Smooth muscle cell of the brain vasculature (primary cell): Measurements from ENCODE around the gene CMC1.
"Not testable (repeated sequence)": the region's sequence is repeated elsewhere in the genome, so short reads cannot be mapped to it uniquely, and the experiment has no call there.

Experiments
- DNase-seq: peaks from one replicate; pipeline ENCODE4 v3.0.0-alpha.2; 2012; ENCODE audit warnings: low read depth, low spot score

CMC1 gene

GRCh38 chr3:28241221-28242160, at the start of gene CMC1:
Gene CMC1 (plus strand): TSS chr3:28241619. CDS start chr3:28241794, 175 bp downstream.
- peak; percentile 87 for DNase-seq

- DNase-seq, result no peak
These were observed 43.3 kb upstream of the CMC1 start for GRCh38 chr3:28198161-28198560.

GRCh38 chr3:28198974-28199373, 42.4 kb upstream of the CMC1 start:
- DNase-seq, result no peak

- not testable (repeated sequence) for DNase-seq
These were observed 41.8 kb upstream of the CMC1 start for GRCh38 chr3:28199643-28200042.

- not testable (repeated sequence) for DNase-seq
These were observed 41.0 kb upstream of the CMC1 start for GRCh38 chr3:28200366-28200848.

- no peak for DNase-seq
These were observed 34.9 kb upstream of the CMC1 start for GRCh38 chr3:28206479-28206878.

- no peak for DNase-seq
These were observed 34.3 kb upstream of the CMC1 start for GRCh38 chr3:28207000-28207733.

GRCh38 chr3:28210968-28211713, 30.3 kb upstream of the CMC1 start:
- DNase-seq, result no peak

- no peak for DNase-seq
These were observed 28.7 kb upstream of the CMC1 start for GRCh38 chr3:28212681-28213080.

- DNase-seq, result no peak
These were observed 26.0 kb upstream of the CMC1 start for GRCh38 chr3:28215407-28215806.

- no peak for DNase-seq
These were observed 23.1 kb upstream of the CMC1 start for GRCh38 chr3:28218071-28218916.

- no peak for DNase-seq
These were observed 22.6 kb upstream of the CMC1 start for GRCh38 chr3:28218917-28219198.

GRCh38 chr3:28224430-28224829, 17.0 kb upstream of the CMC1 start:
- DNase-seq, result no peak

- no peak for DNase-seq
These were observed 15.4 kb upstream of the CMC1 start for GRCh38 chr3:28226020-28226419.

GRCh38 chr3:28228623-28229022, 12.8 kb upstream of the CMC1 start:
- no peak for DNase-seq

- no peak for DNase-seq
These were observed 8.8 kb upstream of the CMC1 start for GRCh38 chr3:28232659-28233058.

GRCh38 chr3:28234454-28234853, 7.0 kb upstream of the CMC1 start:
- DNase-seq, result no peak

- no peak for DNase-seq
These were observed 2.3 kb upstream of the CMC1 start for GRCh38 chr3:28239108-28239507.

GRCh38 chr3:28240441-28240840, 978 bp upstream of the CMC1 start:
- no peak for DNase-seq

- no peak for DNase-seq
These were observed 1.1 kb downstream of the CMC1 start for GRCh38 chr3:28242519-28242918.

- DNase-seq, result no peak
These were observed 2.1 kb downstream of the CMC1 start for GRCh38 chr3:28243424-28244106.
